SK-N-MC (cell line): ENCODE measurements around the gene DSG2.

Experiments used
- EZH2 ChIP-seq: fragments of 200-600 bp; sonication (generic); IDR thresholded peaks from one replicate; pipeline ENCODE4 v1.6.1; 2017; ENCODE audit warnings: antibody characterized with exemption
- POLR2AphosphoS5 ChIP-seq: IDR thresholded peaks from 2 replicates; pipeline ENCODE4 v1.6.1; 2012; ENCODE audit warnings: mild to moderate bottlenecking, low read depth, low read length, borderline replicate concordance

GRCh38 chr18:31489311-31489710, 8.7 kb upstream of the DSG2 start:
- TF ChIP-seq EZH2 = no peak
- TF ChIP-seq POLR2AphosphoS5 = no peak
